ENCODE measurements around the gene CCNQ.

CCNQ gene

DNA sequence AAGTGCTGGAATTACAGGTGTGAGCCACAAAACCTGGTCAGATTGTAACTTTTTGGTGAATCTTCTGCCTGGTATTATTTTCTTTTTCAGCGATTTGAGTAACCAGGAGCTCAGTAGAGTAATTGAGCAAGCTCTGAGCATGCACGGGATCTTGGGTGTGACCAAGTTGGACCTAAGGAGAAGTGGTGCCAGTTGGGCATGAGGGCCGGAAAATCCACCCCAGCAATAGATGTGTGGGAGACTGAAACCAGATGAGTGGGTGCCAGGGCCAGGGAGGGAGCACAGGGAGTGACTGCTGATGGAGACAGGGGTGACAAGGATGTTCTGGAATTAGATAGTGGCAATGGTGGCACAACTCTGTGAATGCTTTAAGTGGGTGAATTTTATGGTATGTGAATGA is 3.7 kb upstream of the CCNQ start:
- TF ChIP-seq ZBTB7A (IDR thresholded peaks at IDR 0.05; ENCODE audit: low read depth) (no peak), TAF1 (IDR thresholded peaks at IDR 0.05; ENCODE audit: low read depth) (no peak), NFIC (IDR thresholded peaks at IDR 0.05) (no peak), CEBPB (IDR thresholded peaks at IDR 0.05) (no peak), FOXM1 (IDR thresholded peaks at IDR 0.05; ENCODE audit: borderline replicate concordance, low read depth) (no peak), CREB1 (IDR thresholded peaks at IDR 0.05; ENCODE audit: low read depth) (no peak), EGR1 (IDR thresholded peaks at IDR 0.05) (no peak), TCF12 (IDR thresholded peaks at IDR 0.05; ENCODE audit: low read depth) (no peak), YY1 (IDR thresholded peaks at IDR 0.05; ENCODE audit: low read depth) (no peak)
- TF ChIP-seq, protein P1, sequence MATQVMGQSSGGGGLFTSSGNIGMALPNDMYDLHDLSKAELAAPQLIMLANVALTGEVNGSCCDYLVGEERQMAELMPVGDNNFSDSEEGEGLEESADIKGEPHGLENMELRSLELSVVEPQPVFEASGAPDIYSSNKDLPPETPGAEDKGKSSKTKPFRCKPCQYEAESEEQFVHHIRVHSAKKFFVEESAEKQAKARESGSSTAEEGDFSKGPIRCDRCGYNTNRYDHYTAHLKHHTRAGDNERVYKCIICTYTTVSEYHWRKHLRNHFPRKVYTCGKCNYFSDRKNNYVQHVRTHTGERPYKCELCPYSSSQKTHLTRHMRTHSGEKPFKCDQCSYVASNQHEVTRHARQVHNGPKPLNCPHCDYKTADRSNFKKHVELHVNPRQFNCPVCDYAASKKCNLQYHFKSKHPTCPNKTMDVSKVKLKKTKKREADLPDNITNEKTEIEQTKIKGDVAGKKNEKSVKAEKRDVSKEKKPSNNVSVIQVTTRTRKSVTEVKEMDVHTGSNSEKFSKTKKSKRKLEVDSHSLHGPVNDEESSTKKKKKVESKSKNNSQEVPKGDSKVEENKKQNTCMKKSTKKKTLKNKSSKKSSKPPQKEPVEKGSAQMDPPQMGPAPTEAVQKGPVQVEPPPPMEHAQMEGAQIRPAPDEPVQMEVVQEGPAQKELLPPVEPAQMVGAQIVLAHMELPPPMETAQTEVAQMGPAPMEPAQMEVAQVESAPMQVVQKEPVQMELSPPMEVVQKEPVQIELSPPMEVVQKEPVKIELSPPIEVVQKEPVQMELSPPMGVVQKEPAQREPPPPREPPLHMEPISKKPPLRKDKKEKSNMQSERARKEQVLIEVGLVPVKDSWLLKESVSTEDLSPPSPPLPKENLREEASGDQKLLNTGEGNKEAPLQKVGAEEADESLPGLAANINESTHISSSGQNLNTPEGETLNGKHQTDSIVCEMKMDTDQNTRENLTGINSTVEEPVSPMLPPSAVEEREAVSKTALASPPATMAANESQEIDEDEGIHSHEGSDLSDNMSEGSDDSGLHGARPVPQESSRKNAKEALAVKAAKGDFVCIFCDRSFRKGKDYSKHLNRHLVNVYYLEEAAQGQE (IDR thresholded peaks at IDR 0.05; ENCODE audit: low read depth) = no peak
- TF ChIP-seq, protein P2, sequence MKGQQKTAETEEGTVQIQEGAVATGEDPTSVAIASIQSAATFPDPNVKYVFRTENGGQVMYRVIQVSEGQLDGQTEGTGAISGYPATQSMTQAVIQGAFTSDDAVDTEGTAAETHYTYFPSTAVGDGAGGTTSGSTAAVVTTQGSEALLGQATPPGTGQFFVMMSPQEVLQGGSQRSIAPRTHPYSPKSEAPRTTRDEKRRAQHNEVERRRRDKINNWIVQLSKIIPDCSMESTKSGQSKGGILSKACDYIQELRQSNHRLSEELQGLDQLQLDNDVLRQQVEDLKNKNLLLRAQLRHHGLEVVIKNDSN (IDR thresholded peaks at IDR 0.05) = no peak
- TF ChIP-seq, protein P3, sequence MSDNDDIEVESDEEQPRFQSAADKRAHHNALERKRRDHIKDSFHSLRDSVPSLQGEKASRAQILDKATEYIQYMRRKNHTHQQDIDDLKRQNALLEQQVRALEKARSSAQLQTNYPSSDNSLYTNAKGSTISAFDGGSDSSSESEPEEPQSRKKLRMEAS (IDR thresholded peaks at IDR 0.05) = no peak

DNA sequence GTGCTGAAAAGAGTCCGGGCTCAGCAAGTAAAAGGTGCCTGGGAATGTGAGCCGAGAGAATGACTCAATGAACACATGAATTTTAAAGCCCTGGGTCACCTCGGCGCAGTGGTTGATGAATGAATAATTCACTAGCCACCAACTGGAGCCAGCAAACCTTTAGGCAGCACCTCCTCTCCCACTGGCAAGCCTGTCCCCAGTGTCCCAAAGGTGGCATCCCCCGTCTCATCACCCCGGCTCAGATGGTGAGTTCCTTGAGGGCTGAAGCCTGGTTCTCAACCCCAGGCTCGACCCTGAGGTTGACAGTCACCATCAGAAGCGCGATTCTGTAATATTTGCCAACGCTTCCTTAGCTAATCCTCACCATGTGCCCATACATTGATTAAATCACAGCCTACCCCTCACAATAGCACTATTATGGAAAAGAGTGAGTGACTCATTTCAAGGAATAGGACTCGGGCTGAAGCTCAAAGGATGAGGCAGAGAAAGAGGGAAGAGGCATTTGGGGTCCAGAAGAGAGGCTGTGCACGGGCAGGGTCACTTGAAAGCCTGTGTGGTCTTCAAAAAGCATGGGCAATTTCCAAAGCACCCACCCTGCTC is 2.7 kb upstream of the CCNQ start:
- TF ChIP-seq FOXM1 (IDR thresholded peaks at IDR 0.05; ENCODE audit: borderline replicate concordance, low read depth) = no peak

DNA sequence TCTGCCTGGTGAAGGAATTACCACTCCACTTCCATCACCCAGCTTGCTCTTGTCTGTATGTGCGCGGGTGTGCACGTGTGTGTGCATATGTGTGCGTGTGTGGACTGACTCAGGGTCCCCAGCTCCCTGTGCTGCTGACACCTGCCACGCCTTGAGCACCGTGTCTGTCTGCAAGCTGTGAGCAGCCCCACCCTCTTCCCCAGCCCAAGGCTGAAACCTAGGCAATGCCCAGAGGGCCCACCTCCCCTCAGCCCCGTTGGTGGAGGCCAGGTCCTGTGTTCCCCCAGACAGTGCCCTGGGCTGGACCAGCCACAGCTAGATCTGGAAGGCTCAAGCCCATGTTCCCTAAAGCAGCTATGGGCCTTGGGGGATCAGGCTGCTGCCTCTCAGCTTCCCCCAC is 2.0 kb upstream of the CCNQ start:
- TF ChIP-seq YY1 (IDR thresholded peaks at IDR 0.05; ENCODE audit: low read depth) (no peak), CREB1 (IDR thresholded peaks at IDR 0.05; ENCODE audit: low read depth) (no peak), EGR1 (IDR thresholded peaks at IDR 0.05) (no peak), TCF12 (IDR thresholded peaks at IDR 0.05; ENCODE audit: low read depth) (no peak), NFIC (IDR thresholded peaks at IDR 0.05) (no peak), RAD21 (IDR thresholded peaks at IDR 0.05; ENCODE audit: low read depth) (no peak), CEBPB (IDR thresholded peaks at IDR 0.05) (no peak), TEAD4 (IDR thresholded peaks at IDR 0.05) (no peak), FOXM1 (IDR thresholded peaks at IDR 0.05; ENCODE audit: borderline replicate concordance, low read depth) (no peak), TAF1 (IDR thresholded peaks at IDR 0.05; ENCODE audit: low read depth) (no peak), ZBTB7A (IDR thresholded peaks at IDR 0.05; ENCODE audit: low read depth) (no peak), EP300 (IDR thresholded peaks at IDR 0.05; ENCODE audit: borderline replicate concordance) (no peak)
- TF ChIP-seq, protein P2 (IDR thresholded peaks at IDR 0.05) = no peak
- TF ChIP-seq, protein P3 (IDR thresholded peaks at IDR 0.05) = no peak
- TF ChIP-seq, protein P1 (IDR thresholded peaks at IDR 0.05; ENCODE audit: low read depth) = no peak

DNA sequence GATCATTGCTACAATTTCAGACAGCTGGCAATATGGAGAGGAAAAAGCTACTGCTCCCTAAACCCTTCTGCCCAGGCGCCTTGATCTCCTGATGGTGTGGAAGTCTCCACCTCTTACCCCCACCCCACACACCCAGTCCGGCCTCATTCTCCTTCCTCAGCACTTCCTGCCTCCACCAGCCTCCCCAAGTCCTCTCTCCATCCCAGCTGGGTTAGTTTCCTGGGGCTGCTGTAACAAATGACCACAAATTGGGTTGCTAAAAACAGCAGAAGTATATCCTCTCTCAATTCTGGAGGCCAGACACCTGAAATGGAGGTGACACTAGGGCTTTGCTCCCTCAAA is 1.1 kb upstream of the CCNQ start:
- TF ChIP-seq EGR1 (IDR thresholded peaks at IDR 0.05) = no peak
- no peak for TF ChIP-seq TCF12 (IDR thresholded peaks at IDR 0.05; ENCODE audit: low read depth)
- TF ChIP-seq, protein P2 (IDR thresholded peaks at IDR 0.05) = no peak
- no peak for TF ChIP-seq TAF1 (IDR thresholded peaks at IDR 0.05; ENCODE audit: low read depth)
- TF ChIP-seq RAD21 (IDR thresholded peaks at IDR 0.05; ENCODE audit: low read depth) = no peak
- no peak for TF ChIP-seq ZBTB7A (IDR thresholded peaks at IDR 0.05; ENCODE audit: low read depth)
- TF ChIP-seq, protein P3 (IDR thresholded peaks at IDR 0.05) = no peak
- TF ChIP-seq, protein P1 (IDR thresholded peaks at IDR 0.05; ENCODE audit: low read depth) = no peak
- no peak for TF ChIP-seq EP300 (IDR thresholded peaks at IDR 0.05; ENCODE audit: borderline replicate concordance)
- no peak for TF ChIP-seq CREB1 (IDR thresholded peaks at IDR 0.05; ENCODE audit: low read depth)
- TF ChIP-seq CEBPB (IDR thresholded peaks at IDR 0.05) = no peak
- TF ChIP-seq YY1 (IDR thresholded peaks at IDR 0.05; ENCODE audit: low read depth) = no peak
- TF ChIP-seq NFIC (IDR thresholded peaks at IDR 0.05) = no peak
- no peak for TF ChIP-seq TEAD4 (IDR thresholded peaks at IDR 0.05)
- no peak for TF ChIP-seq FOXM1 (IDR thresholded peaks at IDR 0.05; ENCODE audit: borderline replicate concordance, low read depth)

All from Ishikawa (cell line).